Measurements from ENCODE around the gene CDC42EP5.

DNA sequence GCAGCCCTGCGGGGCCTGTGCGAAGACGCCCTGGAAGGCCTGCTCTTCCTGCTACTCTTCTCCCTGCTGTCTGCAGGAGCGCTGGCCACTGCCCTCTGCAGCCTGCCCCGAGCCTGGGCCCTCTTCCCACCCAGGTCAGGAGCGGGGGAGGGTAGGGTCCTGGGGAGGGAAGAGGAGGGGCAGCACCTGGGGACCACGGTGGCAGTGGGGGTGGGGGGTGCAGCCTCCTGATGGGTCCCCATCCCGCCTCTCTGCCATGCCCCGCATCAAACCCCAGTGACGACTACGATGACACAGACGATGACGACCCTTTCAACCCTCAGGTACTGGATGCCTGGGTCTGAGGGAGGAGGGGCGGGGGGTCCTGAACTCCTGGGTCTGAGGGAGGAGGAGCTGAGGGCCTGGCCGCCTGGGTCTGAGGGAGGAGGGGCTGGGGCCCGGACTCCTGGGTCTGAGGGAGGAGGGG, 37.5 kb downstream of the CDC42EP5 start:
- TF ChIP-seq POLR2AphosphoS5 (IDR thresholded peaks at IDR 0.05; ENCODE audit: low read depth, low read length) (no peak), POLR2A (IDR thresholded peaks at IDR 0.05; ENCODE audit: low read depth, low read length) (no peak)
